ENCODE results near the gene ADAMTS9. TPM values are rescaled to one million over a fixed set of nuclear protein-coding genes. Genes with fewer than 3 reads are reported as not detected.

The ADAMTS9 gene
- total and polyA plus RNA-seq, 10 of the 15 experiments (the other 5 are each of a cell fraction or from before 2014, with no cell fraction given), result 0.08 TPM; not detected in 9

GRCh38 chr3:64588380-64588779 is 99.4 kb downstream of the ADAMTS9 start:
- Histone ChIP-seq H3K36me3 (ENCODE audit: control insufficient read depth in 2 of 2, insufficient read depth in 2 of 2, low read length in 1 of 2) (no peaks in the 10 kb centered on the region), H2AFZ (ENCODE audit: control insufficient read depth, low read depth, low read length) (no peak overlapping the region), H4K20me1 (ENCODE audit: control insufficient read depth, insufficient read depth) (no peaks in the 10 kb centered on the region), H3K4me1 (ENCODE audit: control insufficient read depth, insufficient read depth, low read length) (no peaks in the 10 kb centered on the region), H3K9ac (ENCODE audit: control insufficient read depth, insufficient read depth, low read length) (no peak overlapping the region), H3K27me3 (replicated peaks in 1 of 2; ENCODE audit: control insufficient read depth in 2 of 2, insufficient read depth in 2 of 2, low read length in 1 of 2) (no peaks in the 10 kb centered on the region), H3K9me3 (replicated peaks; ENCODE audit: control insufficient read depth, insufficient read depth, low read length) (no peaks in the 10 kb centered on the region), H3K4me2 (ENCODE audit: control insufficient read depth, insufficient read depth) (no peak overlapping the region), H3K27ac (ENCODE audit: control insufficient read depth, insufficient read depth) (no peak overlapping the region), H3K79me2 (ENCODE audit: control insufficient read depth, insufficient read depth, low read length) (no peaks in the 10 kb centered on the region), H3K4me3 (no peak overlapping the region)
- CTCF ChIA-PET, result interaction anchor here (0.9 kb wide), 1 partner anchor 20 kb away, joined by 3 read pairs; no protein-coding TSS in a partner anchor
- FAIRE-seq (no peak), ATAC-seq (no peak), DNase-seq (ENCODE audit: low read depth, low spot score) (no peak)
- SMC1A ChIA-PET (ENCODE audit: uncharacterized antibody, unreplicated experiment), result no interaction called here
- no TSS peak for BruUV-seq (replicated peaks)
- intact Hi-C loops (cut with micrococcal nuclease; ENCODE audit: unreplicated experiment), result no loop called here
- POLR2A ChIA-PET, result no interaction called here
- RAD21 ChIA-PET (ENCODE audit: unreplicated experiment), result no interaction called here
- WGBS (ENCODE audit: insufficient coverage, insufficient replicate concordance, low lambda C conversion rate, missing lambda C conversion rate), result 100% methylated on average over 1 of the region's 1 CpG
- in situ Hi-C loops (cut with MboI), result no loop called here
- no peak for TF ChIP-seq LARP7 (IDR thresholded peaks at IDR 0.05)
- no peak for TF ChIP-seq ESRRA (IDR thresholded peaks at IDR 0.05; ENCODE audit: low read length)
- TF ChIP-seq MEF2A (IDR thresholded peaks at IDR 0.05; ENCODE audit: insufficient read depth, low read depth, low read length), result no peak
- no peak for TF ChIP-seq SIN3A (IDR thresholded peaks at IDR 0.05; ENCODE audit: low read depth, low read length)
- TF ChIP-seq SPI1 (IDR thresholded peaks at IDR 0.05; ENCODE audit: borderline replicate concordance, insufficient read depth, low read depth, low read length), result no peak
- no peak for TF ChIP-seq RELA (IDR thresholded peaks at IDR 0.05; ENCODE audit: borderline replicate concordance, partially characterized antibody)
- no peak for TF ChIP-seq TAF1 (IDR thresholded peaks at IDR 0.05; ENCODE audit: borderline replicate concordance, low read depth, low read length)
- no peak for TF ChIP-seq TARDBP (IDR thresholded peaks at IDR 0.05; ENCODE audit: borderline replicate concordance)
- TF ChIP-seq RELB (IDR thresholded peaks at IDR 0.05; ENCODE audit: low read depth), result no peak
- TF ChIP-seq ZBTB40 (IDR thresholded peaks at IDR 0.05; ENCODE audit: borderline replicate concordance), result no peak
- no peak for TF ChIP-seq IRF3 (IDR thresholded peaks at IDR 0.05)
- no peak for TF ChIP-seq KDM1A (IDR thresholded peaks at IDR 0.05; ENCODE audit: borderline replicate concordance)
- TF ChIP-seq JUNB (IDR thresholded peaks at IDR 0.05), result no peak
- no peak for TF ChIP-seq IRF5 (IDR thresholded peaks at IDR 0.05; ENCODE audit: borderline replicate concordance)
- no peak for TF ChIP-seq POU2F2 (IDR thresholded peaks at IDR 0.05; ENCODE audit: borderline replicate concordance, low read depth, low read length)
